Activated B cell treated with CpG ODN at 0.5 μM for 24 hours (primary cell): ENCODE data around the gene SHH. TPM values are rescaled to one million over a fixed set of nuclear protein-coding genes. Genes with fewer than 3 reads are reported as not detected.

Experiments
- ATAC-seq: fragments of 200-7000 bp; cut with Tn5 transposase; one replicate; pipeline ENCODE4 v1.10.0; 2021; ENCODE audit warnings: low read depth, mild to moderate bottlenecking, moderate library complexity
- CTCF ChIA-PET: fragments of 350-600 bp; sonication (Branson Sonifier 250); formaldehyde crosslinking; loops from one replicate; lab custom pipeline; 2021; ENCODE audit warnings: antibody characterized with exemption; lab: Charles Lee
- POLR2A ChIA-PET: fragments of 350-600 bp; sonication (Branson Sonifier 250); formaldehyde crosslinking; loops from one replicate; lab custom pipeline; 2021; ENCODE audit warnings: antibody characterized with exemption; lab: Charles Lee
- DNase-seq: peaks from one replicate; pipeline ENCODE4 v3.0.0; 2022
- H3K27ac Mint-ChIP-seq: one replicate; pipeline ENCODE4 v1.8.0; 2020; ENCODE audit warnings: mixed read lengths
- H3K27me3 Mint-ChIP-seq: one replicate; pipeline ENCODE4 v1.8.0; 2021; ENCODE audit warnings: mixed read lengths
- H3K36me3 Mint-ChIP-seq: one replicate; pipeline ENCODE4 v1.8.0; 2021; ENCODE audit warnings: low read depth, mixed read lengths
- H3K4me1 Mint-ChIP-seq: one replicate; pipeline ENCODE4 v1.8.0; 2021; ENCODE audit warnings: mixed read lengths
- H3K4me3 Mint-ChIP-seq: one replicate; pipeline ENCODE4 v1.8.0; 2020; ENCODE audit warnings: mild to moderate bottlenecking, mixed read lengths
- H3K9me3 Mint-ChIP-seq: one replicate; pipeline ENCODE4 v1.8.0; 2020; ENCODE audit warnings: mixed read lengths
- CTCF ChIP-seq: fragments of 200-600 bp; IDR thresholded peaks from one replicate; pipeline ENCODE4 v1.8.0; 2022; ENCODE audit warnings: antibody characterized with exemption, mild to moderate bottlenecking
- intact Hi-C: fragments of 100-400 bp; cut with micrococcal nuclease; formaldehyde crosslinking; loops from one replicate; pipeline ENCODE4 v1.15.1; 2024
- total RNA-seq: library from RNA; stranded (reverse); gene quantifications from 2 replicates; pipeline ENCODE4 v1.2.3, GENCODE V29; 2022

SHH gene
- total RNA-seq, 1 donor from 2014 or later, result not detected

GRCh38 chr7:155802906-155803417 is 9.3 kb downstream of the SHH start:
- Mint-ChIP-seq H3K27me3 (peaks cover 59% of the 10 kb centered on the region), H3K4me3 (no peak overlapping the region)
- intact Hi-C loops, result no loop called here

GRCh38 chr7:155802291-155802690 is 10.0 kb downstream of the SHH start:
- POLR2A ChIA-PET, result no interaction called here
- no peaks in the 10 kb centered on the region for H3K36me3 Mint-ChIP-seq
- no peak overlapping the region for H3K27ac Mint-ChIP-seq
- H3K4me1 Mint-ChIP-seq, result peaks cover 31% of the 10 kb centered on the region
- intact Hi-C loops, result no loop called here
- DNase-seq (no peak), ATAC-seq (no peak)
- peak overlapping the region; percentile 56 for H3K4me3 Mint-ChIP-seq
- TF ChIP-seq CTCF, result no peak
- H3K27me3 Mint-ChIP-seq, result peaks cover 53% of the 10 kb centered on the region
- CTCF ChIA-PET, result no interaction called here
- H3K9me3 Mint-ChIP-seq, result no peaks in the 10 kb centered on the region

More at GRCh38 chr7:155802906-155803417, 9.3 kb downstream of the SHH start:
- Mint-ChIP-seq H3K4me1 (peaks cover 33% of the 10 kb centered on the region), H3K9me3 (no peaks in the 10 kb centered on the region), H3K36me3 (no peaks in the 10 kb centered on the region), H3K27ac (no peak overlapping the region)
- ATAC-seq (no peak), DNase-seq (no peak)
- TF ChIP-seq CTCF, result no peak
- ChIA-PET CTCF (no interaction called here), POLR2A (interaction anchor here (0.6 kb wide), 1 partner anchor 1056 kb away, joined by 4 read pairs; no protein-coding TSS in a partner anchor)

GRCh38 chr7:155800741-155801267 is 11.5 kb downstream of the SHH start:
- DNase-seq (no peak), ATAC-seq (no peak)
- Mint-ChIP-seq H3K4me3 (no peak overlapping the region), H3K27ac (no peak overlapping the region), H3K9me3 (no peaks in the 10 kb centered on the region), H3K27me3 (peaks cover 41% of the 10 kb centered on the region), H3K36me3 (no peaks in the 10 kb centered on the region), H3K4me1 (peaks cover 25% of the 10 kb centered on the region)
- POLR2A ChIA-PET, result no interaction called here
- CTCF ChIA-PET, result no interaction called here
- TF ChIP-seq CTCF, result no peak
- intact Hi-C loops, result no loop called here

- Mint-ChIP-seq H3K27ac (no peak overlapping the region), H3K27me3 (peaks cover 44% of the 10 kb centered on the region), H3K4me1 (peaks cover 24% of the 10 kb centered on the region), H3K36me3 (no peaks in the 10 kb centered on the region), H3K9me3 (no peaks in the 10 kb centered on the region), H3K4me3 (no peak overlapping the region)
- POLR2A ChIA-PET, result no interaction called here
- DNase-seq (no peak), ATAC-seq (no peak)
- CTCF ChIA-PET, result no interaction called here
- intact Hi-C loops, result no loop called here
- no peak for TF ChIP-seq CTCF
These were observed 12.0 kb downstream of the SHH start for GRCh38 chr7:155800301-155800700.

- ChIA-PET CTCF (interaction anchor here (0.7 kb wide), 1 partner anchor 8 kb away, joined by 3 read pairs; no protein-coding TSS in a partner anchor), POLR2A (no interaction called here)
- Mint-ChIP-seq H3K4me3 (no peak overlapping the region), H3K27ac (no peak overlapping the region), H3K36me3 (no peaks in the 10 kb centered on the region), H3K4me1 (peaks cover 20% of the 10 kb centered on the region), H3K27me3 (peaks cover 42% of the 10 kb centered on the region), H3K9me3 (no peaks in the 10 kb centered on the region)
- TF ChIP-seq CTCF, result no peak
- intact Hi-C loops, result no loop called here
- ATAC-seq (no peak), DNase-seq (no peak)
These were observed 12.7 kb downstream of the SHH start for GRCh38 chr7:155799514-155799913.
